Measurements from ENCODE around the gene SNRPA1. TPM values are rescaled to one million over a fixed set of nuclear protein-coding genes. Genes with fewer than 3 reads are reported as not detected.

Gene SNRPA1
- total and polyA plus RNA-seq, 2 donors (not counting 3 experiments of a cell fraction or from before 2014, with no cell fraction given), result 68.5 to 82.7 TPM

DNA sequence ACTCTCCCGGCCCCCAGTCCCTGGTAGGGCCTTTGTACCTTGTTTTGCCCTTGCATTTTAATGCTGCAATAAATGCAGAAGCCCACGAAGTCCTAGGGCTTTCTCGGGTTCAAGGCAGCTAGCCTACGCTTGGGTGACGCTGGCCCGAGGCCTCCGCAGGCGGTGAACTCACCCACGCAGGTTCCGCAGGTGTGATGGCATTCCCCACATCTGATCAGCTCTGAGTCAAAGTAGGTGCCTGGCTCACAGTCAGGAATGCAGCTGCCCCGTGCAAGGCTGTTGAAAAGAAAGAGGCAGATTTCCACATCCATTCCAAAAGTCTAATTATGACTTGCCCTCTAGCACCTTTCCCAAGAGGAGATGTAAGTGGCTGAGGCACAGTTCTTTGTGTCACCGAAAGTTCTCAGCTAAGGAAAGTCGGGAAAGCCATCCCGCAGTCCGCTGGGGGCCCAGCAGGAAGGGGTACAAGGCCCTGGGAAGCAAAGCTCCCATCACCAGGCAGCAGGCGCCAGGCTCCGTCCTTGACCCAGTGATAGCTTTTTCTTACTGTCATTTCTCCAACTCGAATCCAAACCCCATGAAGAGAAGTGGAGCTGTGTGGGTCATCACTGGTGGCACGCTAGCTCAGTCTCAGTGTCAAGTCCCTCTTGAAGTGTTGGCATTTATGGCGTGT is 23.2 kb upstream of the SNRPA1 start:
- BruUV-seq (replicated peaks), result no TSS peak
- dilution Hi-C loops (cut with MboI; ENCODE audit: extremely low pct_ligation_motif_present, low sequenced_read_pairs) (no loop called here), intact Hi-C loops (cut with micrococcal nuclease) (no loop called here)
- Histone ChIP-seq H3K36me3 (ENCODE audit: control insufficient read depth in 2 of 2, extremely low read depth in 1 of 2, insufficient read depth in 2 of 2, low read length in 2 of 2) (no peaks in the 10 kb centered on the region), H3K4me2 (ENCODE audit: insufficient read depth, low read length) (no peak overlapping the region), H2AFZ (ENCODE audit: low read depth, low read length) (no peak overlapping the region), H3K27ac (ENCODE audit: insufficient read depth, low read depth, low read length) (no peak overlapping the region), H3K9ac (replicated peaks; ENCODE audit: extremely low read depth, insufficient read depth, low read length) (no peak overlapping the region), H3K27me3 (ENCODE audit: control insufficient read depth in 2 of 2, insufficient read depth in 2 of 2, low read length in 2 of 2) (no peaks in the 10 kb centered on the region), H3K9me3 (replicated peaks; ENCODE audit: control insufficient read depth, insufficient read depth, low read length) (no peaks in the 10 kb centered on the region), H3K79me2 (ENCODE audit: control insufficient read depth, insufficient read depth, low read length) (no peaks in the 10 kb centered on the region), H3K9me1 (replicated peaks; ENCODE audit: control insufficient read depth, extremely low read depth, insufficient read depth, low read length) (no peaks in the 10 kb centered on the region), H3K4me1 (ENCODE audit: control insufficient read depth, extremely low read depth, insufficient read depth, low read length) (no peaks in the 10 kb centered on the region), H4K20me1 (replicated peaks; ENCODE audit: control insufficient read depth, extremely low read depth, insufficient read depth, low read length) (no peaks in the 10 kb centered on the region), H3K4me3 (replicated peaks in 1 of 3; ENCODE audit: insufficient read depth in 1 of 3, low read depth in 1 of 3, low read length in 3 of 3) (no peak overlapping the region)
- ChIA-PET CTCF (interaction anchor here (3.1 kb wide), 1 partner anchor 184 kb away, joined by 28 read pairs; no protein-coding TSS in a partner anchor), POLR2A (no interaction called here)
- no peak for FAIRE-seq
- TF ChIP-seq MYC (IDR thresholded peaks at IDR 0.05; ENCODE audit: low read depth, low read length), result no peak
- no peak for TF ChIP-seq POLR2A (IDR thresholded peaks at IDR 0.05; ENCODE audit: low read depth, low read length)
- TF ChIP-seq, protein P1, sequence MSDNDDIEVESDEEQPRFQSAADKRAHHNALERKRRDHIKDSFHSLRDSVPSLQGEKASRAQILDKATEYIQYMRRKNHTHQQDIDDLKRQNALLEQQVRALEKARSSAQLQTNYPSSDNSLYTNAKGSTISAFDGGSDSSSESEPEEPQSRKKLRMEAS (IDR thresholded peaks at IDR 0.05; ENCODE audit: insufficient read depth, insufficient read length), result no peak
- TF ChIP-seq FOS (IDR thresholded peaks at IDR 0.05; ENCODE audit: borderline replicate concordance, insufficient read depth, low read length), result no peak
- no peak for TF ChIP-seq POLR2AphosphoS5 (IDR thresholded peaks at IDR 0.05; ENCODE audit: insufficient read depth, low read depth, low read length)
- TF ChIP-seq, protein P2, sequence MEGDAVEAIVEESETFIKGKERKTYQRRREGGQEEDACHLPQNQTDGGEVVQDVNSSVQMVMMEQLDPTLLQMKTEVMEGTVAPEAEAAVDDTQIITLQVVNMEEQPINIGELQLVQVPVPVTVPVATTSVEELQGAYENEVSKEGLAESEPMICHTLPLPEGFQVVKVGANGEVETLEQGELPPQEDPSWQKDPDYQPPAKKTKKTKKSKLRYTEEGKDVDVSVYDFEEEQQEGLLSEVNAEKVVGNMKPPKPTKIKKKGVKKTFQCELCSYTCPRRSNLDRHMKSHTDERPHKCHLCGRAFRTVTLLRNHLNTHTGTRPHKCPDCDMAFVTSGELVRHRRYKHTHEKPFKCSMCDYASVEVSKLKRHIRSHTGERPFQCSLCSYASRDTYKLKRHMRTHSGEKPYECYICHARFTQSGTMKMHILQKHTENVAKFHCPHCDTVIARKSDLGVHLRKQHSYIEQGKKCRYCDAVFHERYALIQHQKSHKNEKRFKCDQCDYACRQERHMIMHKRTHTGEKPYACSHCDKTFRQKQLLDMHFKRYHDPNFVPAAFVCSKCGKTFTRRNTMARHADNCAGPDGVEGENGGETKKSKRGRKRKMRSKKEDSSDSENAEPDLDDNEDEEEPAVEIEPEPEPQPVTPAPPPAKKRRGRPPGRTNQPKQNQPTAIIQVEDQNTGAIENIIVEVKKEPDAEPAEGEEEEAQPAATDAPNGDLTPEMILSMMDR (IDR thresholded peaks at IDR 0.05; ENCODE audit: extremely low read depth in 1 of 2, insufficient read depth in 1 of 2, low read depth in 1 of 2, low read length in 2 of 2), result no peak
- DNase-seq (ENCODE audit: low read depth, low spot score), result no peak

Measured in endothelial cell of umbilical vein (primary cell).